Natural killer cell (primary cell): Measurements from ENCODE around the gene LMO7. TPM values are rescaled to one million over a fixed set of nuclear protein-coding genes. Genes with fewer than 3 reads are reported as not detected.
A peak's percentile ranks its signal among the peaks of the same experiment; 100 is the strongest.

Source experiments
- ATAC-seq, 3 donors: fragments of 150-1000 bp in 2 of 3; fragments of 200-7000 bp in 1 of 3; cut with Tn5 transposase; 1 replicate in 1 of 3; 2 replicates in 2 of 3; pipeline ENCODE4 v1.10.0; 2021; ENCODE audit warnings: mild to moderate bottlenecking in 2 of 3, moderate library complexity in 2 of 3
- DNase-seq, 2 donors: peaks; one replicate each; pipeline versions ENCODE4 v3.0.0 to v3.0.0-alpha.2; 2013 to 2021; ENCODE audit warnings: mixed read lengths in 1 of 2
- H3K27ac ChIP-seq: one replicate; pipeline ENCODE4 v1.5.1; 2013; ENCODE audit warnings: mild to moderate bottlenecking, low read length
- H3K27me3 ChIP-seq: one replicate; pipeline ENCODE4 v1.6.1; 2013; ENCODE audit warnings: low read length; ENCODE audit not compliant: control insufficient read depth, insufficient read depth
- H3K36me3 ChIP-seq: one replicate; pipeline ENCODE4 v1.6.1; 2013; ENCODE audit warnings: low read length; ENCODE audit not compliant: control insufficient read depth, insufficient read depth
- H3K4me1 ChIP-seq: one replicate; pipeline ENCODE4 v1.6.1; 2013; ENCODE audit warnings: low read length; ENCODE audit not compliant: control insufficient read depth, insufficient read depth
- H3K4me3 ChIP-seq: one replicate; pipeline ENCODE4 v1.5.1; 2013; ENCODE audit warnings: low read length
- H3K9me3 ChIP-seq: one replicate; pipeline ENCODE4 v1.6.1; 2013; ENCODE audit warnings: low read length; ENCODE audit not compliant: control insufficient read depth, insufficient read depth
- H3K27ac Mint-ChIP-seq, 2 donors: one replicate each; pipeline ENCODE4 v1.8.0; 2022; ENCODE audit warnings: mild to moderate bottlenecking in 2 of 2, mixed read lengths in 2 of 2, moderate library complexity in 1 of 2
- H3K27me3 Mint-ChIP-seq, 2 donors: one replicate each; pipeline ENCODE4 v1.8.0; 2022; ENCODE audit warnings: low read depth in 2 of 2, mixed read lengths in 2 of 2
- H3K36me3 Mint-ChIP-seq: one replicate; pipeline ENCODE4 v1.8.0; 2022; ENCODE audit warnings: mixed read lengths
- H3K4me1 Mint-ChIP-seq, 2 donors: one replicate each; pipeline ENCODE4 v1.8.0; 2022; ENCODE audit warnings: mixed read lengths in 2 of 2
- H3K4me3 Mint-ChIP-seq: one replicate; pipeline ENCODE4 v1.8.0; 2022; ENCODE audit warnings: mild to moderate bottlenecking, moderate library complexity, mixed read lengths
- H3K9me3 Mint-ChIP-seq, 2 donors: one replicate each; pipeline ENCODE4 v1.8.0; 2022; ENCODE audit warnings: mixed read lengths in 2 of 2
- WGBS: methylation state at CpG from one replicate; pipeline ENCODE4 v1.1.7; 2013; ENCODE audit warnings: missing lambda C conversion rate; ENCODE audit not compliant: insufficient coverage; 5-methylcytosine and 5-hydroxymethylcytosine counted together
- intact Hi-C: fragments of 100-400 bp; cut with micrococcal nuclease; formaldehyde crosslinking; loops from one replicate; pipeline ENCODE4 v1.14.2; 2022
- total RNA-seq, 4 donors: library from RNA; stranded (reverse); fragments of 120-200 nt in 1 of 4; gene quantifications; one replicate each; pipeline versions ENCODE4 v1.2.3 to v1.2.4, GENCODE V29; 2013 to 2022
- TF ChIP-seq, protein P1 (sequence below): fragments of 200-600 bp; IDR thresholded peaks from one replicate; pipeline ENCODE4 v1.8.0; 2022; ENCODE audit warnings: antibody characterized with exemption

Gene LMO7
- total RNA-seq, 3 donors from 2014 or later (not counting 1 experiment from before 2014, with no cell fraction given) = 5.5 to 10.4 (median 7.9) TPM

DNA sequence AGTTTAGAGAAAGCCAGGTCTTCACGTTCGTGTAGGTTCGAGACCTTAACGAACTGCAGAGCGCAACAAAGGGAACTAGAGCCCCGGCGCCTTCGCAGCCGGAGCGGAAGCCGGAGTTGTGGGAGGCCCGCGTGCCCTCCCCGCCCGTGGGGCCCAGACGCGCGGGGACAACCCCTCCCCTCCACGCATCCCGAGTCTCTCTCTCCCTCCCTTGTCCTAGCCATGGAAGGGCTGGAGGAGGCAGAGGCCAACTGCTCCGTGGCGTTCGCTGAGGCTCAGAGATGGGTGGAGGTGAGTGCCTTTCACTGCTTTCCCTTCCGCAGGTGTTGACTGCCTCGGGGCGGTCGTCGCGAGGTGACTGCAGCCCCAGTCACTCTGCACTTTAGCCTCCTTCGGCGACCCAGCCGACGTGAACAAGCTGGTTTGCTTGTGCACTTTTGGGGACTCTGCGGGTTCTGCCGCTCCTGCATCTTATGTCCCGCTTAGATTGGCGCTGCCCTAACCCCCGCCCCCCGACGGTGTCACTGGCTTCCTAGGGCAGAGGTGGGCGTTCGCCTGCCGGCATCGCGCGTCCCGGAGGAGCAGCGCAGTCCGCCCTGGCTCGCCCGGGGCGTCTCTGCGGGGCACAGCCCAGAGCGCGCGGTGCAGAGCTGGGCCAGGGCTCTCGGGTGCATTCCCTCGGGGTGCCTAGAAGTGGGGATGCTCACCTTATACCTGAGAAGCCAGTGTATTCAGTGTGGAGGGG lies 478 bp downstream of the LMO7 start:
- Histone ChIP-seq H3K9me3 (no peaks in the 10 kb centered on the region), H3K4me1 (peaks cover 14% of the 10 kb centered on the region), H3K4me3 (peak overlapping the region; percentile 74), H3K36me3 (no peaks in the 10 kb centered on the region), H3K27me3 (peaks cover 8% of the 10 kb centered on the region), H3K27ac (peak overlapping the region; percentile 5)
- WGBS = 1% methylated on average over 58 of the region's 58 CpGs
- peak overlapping the region; percentile 76 for H3K4me3 Mint-ChIP-seq
- peaks cover 22 to 28% of the 10 kb centered on the region in 2 donors for H3K27me3 Mint-ChIP-seq
- ATAC-seq = peak; percentile 57 to 70 (median 59)
- H3K36me3 Mint-ChIP-seq = no peaks in the 10 kb centered on the region
- intact Hi-C loops = no loop called here
- DNase-seq = peak; percentile 22 to 67
- peaks cover 7 to 10% of the 10 kb centered on the region in 2 donors for H3K4me1 Mint-ChIP-seq
- no peaks in the 10 kb centered on the region for H3K9me3 Mint-ChIP-seq
- peak overlapping the region in 1 of 2 donors; percentile 53 for H3K27ac Mint-ChIP-seq
- TF ChIP-seq, protein P1, sequence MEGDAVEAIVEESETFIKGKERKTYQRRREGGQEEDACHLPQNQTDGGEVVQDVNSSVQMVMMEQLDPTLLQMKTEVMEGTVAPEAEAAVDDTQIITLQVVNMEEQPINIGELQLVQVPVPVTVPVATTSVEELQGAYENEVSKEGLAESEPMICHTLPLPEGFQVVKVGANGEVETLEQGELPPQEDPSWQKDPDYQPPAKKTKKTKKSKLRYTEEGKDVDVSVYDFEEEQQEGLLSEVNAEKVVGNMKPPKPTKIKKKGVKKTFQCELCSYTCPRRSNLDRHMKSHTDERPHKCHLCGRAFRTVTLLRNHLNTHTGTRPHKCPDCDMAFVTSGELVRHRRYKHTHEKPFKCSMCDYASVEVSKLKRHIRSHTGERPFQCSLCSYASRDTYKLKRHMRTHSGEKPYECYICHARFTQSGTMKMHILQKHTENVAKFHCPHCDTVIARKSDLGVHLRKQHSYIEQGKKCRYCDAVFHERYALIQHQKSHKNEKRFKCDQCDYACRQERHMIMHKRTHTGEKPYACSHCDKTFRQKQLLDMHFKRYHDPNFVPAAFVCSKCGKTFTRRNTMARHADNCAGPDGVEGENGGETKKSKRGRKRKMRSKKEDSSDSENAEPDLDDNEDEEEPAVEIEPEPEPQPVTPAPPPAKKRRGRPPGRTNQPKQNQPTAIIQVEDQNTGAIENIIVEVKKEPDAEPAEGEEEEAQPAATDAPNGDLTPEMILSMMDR = no peak

- peak overlapping the region; percentile 76 for H3K4me3 Mint-ChIP-seq
- H3K27ac ChIP-seq = no peak overlapping the region
- no peaks in the 10 kb centered on the region for H3K9me3 ChIP-seq
- no peaks in the 10 kb centered on the region for H3K36me3 Mint-ChIP-seq
- H3K27me3 ChIP-seq = peaks cover 8% of the 10 kb centered on the region
- peaks cover 7 to 10% of the 10 kb centered on the region in 2 donors for H3K4me1 Mint-ChIP-seq
- ATAC-seq (no peak), DNase-seq (no peak)
- peak overlapping the region; percentile 74 for H3K4me3 ChIP-seq
- H3K36me3 ChIP-seq = no peaks in the 10 kb centered on the region
- WGBS = 34% methylated on average over 17 of the region's 17 CpGs
- H3K4me1 ChIP-seq = peaks cover 14% of the 10 kb centered on the region
- H3K27ac Mint-ChIP-seq = peak overlapping the region in 1 of 2 donors; percentile 53
- no peaks in the 10 kb centered on the region for H3K9me3 Mint-ChIP-seq
- intact Hi-C loops = no loop called here
- peaks cover 22 to 28% of the 10 kb centered on the region in 2 donors for H3K27me3 Mint-ChIP-seq
- TF ChIP-seq, protein P1 = no peak
Measured at GRCh38 chr13:75637181-75637750, 1.1 kb downstream of the LMO7 start.

DNA sequence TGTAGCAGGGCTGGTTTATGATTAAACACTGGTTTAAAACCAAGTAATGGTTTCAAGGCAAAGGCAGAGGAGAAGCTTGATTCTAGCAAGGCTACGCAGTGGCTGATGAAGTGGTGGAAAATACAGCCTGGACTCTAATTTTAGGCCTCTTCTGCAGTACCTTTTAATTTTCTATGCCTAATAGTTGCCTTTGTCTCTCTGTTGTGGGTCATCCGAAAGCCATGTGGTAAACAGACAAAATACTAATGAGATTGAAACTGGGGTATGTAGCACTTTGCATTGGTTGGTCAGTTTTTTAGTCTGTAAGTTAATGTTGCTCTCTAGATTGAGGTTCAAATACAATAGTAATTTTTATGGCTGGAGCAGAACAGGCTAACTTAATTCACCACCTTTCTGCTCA lies 3.3 kb downstream of the LMO7 start:
- Histone ChIP-seq H3K27ac (no peak overlapping the region), H3K27me3 (peaks cover 8% of the 10 kb centered on the region), H3K9me3 (no peaks in the 10 kb centered on the region), H3K4me3 (no peak overlapping the region), H3K36me3 (no peaks in the 10 kb centered on the region), H3K4me1 (peaks cover 14% of the 10 kb centered on the region)
- DNase-seq (no peak), ATAC-seq (no peak)
- Mint-ChIP-seq H3K36me3 (no peaks in the 10 kb centered on the region), H3K4me3 (no peak overlapping the region), H3K27ac (no peak overlapping the region), H3K27me3 (peaks cover 22 to 28% of the 10 kb centered on the region in 2 donors), H3K4me1 (peaks cover 7 to 10% of the 10 kb centered on the region in 2 donors), H3K9me3 (no peaks in the 10 kb centered on the region)
- intact Hi-C loops = no loop called here
- TF ChIP-seq, protein P1 = no peak
- 100% methylated on average over 2 of the region's 2 CpGs for WGBS
